ENCODE results near the gene ERGIC3.
A peak's percentile ranks its signal among the peaks of the same experiment; 100 is the strongest.

The ERGIC3 gene

GRCh38 chr20:35560541-35560940, 18.7 kb downstream of the ERGIC3 start:
- no peak overlapping the region for H3K4me3 ChIP-seq (ENCODE audit: low read length)
- no peak for DNase-seq (ENCODE audit: low read depth)
- TF ChIP-seq CTCF (conservative IDR thresholded peaks at IDR 0.05; ENCODE audit: low read length): no peak

GRCh38 chr20:35561268-35561667, 19.4 kb downstream of the ERGIC3 start:
- no peak overlapping the region for H3K4me3 ChIP-seq (ENCODE audit: low read length)
- DNase-seq (ENCODE audit: low read depth): peak; percentile 48
- peak; percentile 43 for TF ChIP-seq CTCF (conservative IDR thresholded peaks at IDR 0.05; ENCODE audit: low read length)

GRCh38 chr20:35561671-35562070, 19.8 kb downstream of the ERGIC3 start:
- DNase-seq (ENCODE audit: low read depth): no peak
- no peak for TF ChIP-seq CTCF (conservative IDR thresholded peaks at IDR 0.05; ENCODE audit: low read length)
- H3K4me3 ChIP-seq (ENCODE audit: low read length): no peak overlapping the region

DNA sequence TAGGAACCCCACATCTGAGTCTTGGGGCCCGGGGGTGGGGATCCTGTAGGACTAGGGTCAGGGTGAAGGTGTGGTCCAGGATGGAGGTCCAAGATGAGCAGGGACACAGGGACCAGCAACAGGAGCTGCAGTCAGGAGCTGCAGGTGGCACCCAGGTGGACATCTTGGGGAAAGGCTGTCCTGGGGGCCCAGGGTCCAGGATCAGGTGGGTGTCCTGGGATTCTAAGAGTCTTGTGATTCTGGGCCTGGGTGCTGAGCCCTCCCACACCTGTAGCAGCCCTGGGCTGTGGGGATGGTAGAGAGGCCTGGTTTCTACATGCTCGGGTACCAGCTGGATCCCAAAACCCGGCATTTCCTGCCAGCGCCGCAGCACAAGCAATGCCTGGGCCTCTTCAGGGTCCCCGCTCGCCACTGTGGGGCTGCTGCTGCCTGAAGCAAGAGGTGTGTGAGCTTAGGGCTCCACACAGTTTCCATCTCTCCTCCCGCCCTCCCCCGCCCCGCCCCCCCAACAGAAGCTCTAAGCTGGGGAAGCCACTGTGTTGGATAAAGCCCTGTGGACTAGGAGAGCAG, 20.7 kb downstream of the ERGIC3 start:
- no peak overlapping the region for H3K4me3 ChIP-seq (ENCODE audit: low read length)
- TF ChIP-seq CTCF (conservative IDR thresholded peaks at IDR 0.05; ENCODE audit: low read length): no peak
- DNase-seq (ENCODE audit: low read depth): no peak

DNA sequence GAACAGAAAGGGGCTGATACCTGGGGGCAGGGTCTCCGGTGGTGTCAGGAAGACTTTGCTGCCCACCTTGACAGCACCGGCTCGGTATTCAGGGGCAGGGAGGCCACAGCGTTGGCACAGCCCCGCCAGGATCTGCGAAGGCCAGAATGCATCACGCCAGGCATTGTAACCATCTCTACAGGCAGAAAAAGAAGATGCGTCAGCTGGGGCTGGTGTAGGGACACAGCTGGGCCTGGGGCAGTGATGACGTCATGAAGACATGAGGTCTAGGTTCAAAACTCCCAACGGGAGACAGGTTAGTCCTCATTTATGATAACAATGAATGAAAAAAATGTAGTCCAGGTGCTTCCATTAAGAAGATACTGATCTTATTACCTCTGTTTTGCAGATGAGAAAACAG, 22.0 kb downstream of the ERGIC3 start:
- DNase-seq (ENCODE audit: low read depth): no peak
- H3K4me3 ChIP-seq (ENCODE audit: low read length): no peak overlapping the region
- TF ChIP-seq CTCF (conservative IDR thresholded peaks at IDR 0.05; ENCODE audit: low read length): no peak

- no peak for TF ChIP-seq CTCF (conservative IDR thresholded peaks at IDR 0.05; ENCODE audit: low read length)
- no peak overlapping the region for H3K4me3 ChIP-seq (ENCODE audit: low read length)
- DNase-seq (ENCODE audit: low read depth): no peak
Observed at GRCh38 chr20:35564905-35565304, 23.0 kb downstream of the ERGIC3 start.

DNA sequence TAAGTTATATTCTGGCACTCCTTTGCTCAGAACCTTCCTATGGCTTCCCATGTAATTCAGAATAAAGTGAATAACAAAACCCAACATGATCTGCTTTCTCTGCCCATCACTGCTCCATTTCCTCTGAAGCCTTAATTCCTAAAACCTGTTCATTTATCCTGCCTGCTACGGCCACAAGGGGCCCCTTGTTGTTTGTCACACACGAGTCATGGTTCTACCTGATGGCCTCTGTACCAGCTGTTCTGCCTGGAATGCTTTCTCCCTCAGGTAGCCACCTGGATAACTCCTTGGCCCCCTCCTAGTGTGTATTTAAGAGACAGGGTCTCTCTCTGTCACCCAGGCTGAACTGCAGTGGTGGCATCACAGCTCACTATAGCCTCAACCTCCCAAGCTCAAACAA, 26.8 kb downstream of the ERGIC3 start:
- peak; percentile 28 for TF ChIP-seq CTCF (conservative IDR thresholded peaks at IDR 0.05; ENCODE audit: low read length)
- H3K4me3 ChIP-seq (ENCODE audit: low read length): no peak overlapping the region
- DNase-seq (ENCODE audit: low read depth): no peak
